Liver (tissue), 9 donors: ENCODE data around the gene CCNB1IP1. TPM values are rescaled to one million over a fixed set of nuclear protein-coding genes. Genes with fewer than 3 reads are reported as not detected.

Experiments used
- DNase-seq: peaks from one replicate; pipeline ENCODE4 v3.0.0-alpha.2; 2017; ENCODE audit warnings: low spot score
- H3K27ac ChIP-seq, 2 donors: one replicate each; pipeline ENCODE4 v1.7.0; 2013; ENCODE audit warnings: inconsistent platforms in 2 of 2, low read length in 2 of 2, control low read depth in 1 of 2, low read depth in 1 of 2, mild to moderate bottlenecking in 1 of 2
- H3K27me3 ChIP-seq, 4 donors: one replicate each; pipeline versions ENCODE4 v1.6.1 to v1.7.0; 2013; ENCODE audit warnings: low read length in 3 of 4, inconsistent platforms in 1 of 4, mild to moderate bottlenecking in 1 of 4, moderate library complexity in 1 of 4; ENCODE audit not compliant: control insufficient read depth in 4 of 4, insufficient read depth in 4 of 4
- H3K36me3 ChIP-seq, 4 donors: one replicate each; pipeline versions ENCODE4 v1.6.1 to v1.7.0; 2013; ENCODE audit warnings: low read length in 3 of 4, mild to moderate bottlenecking in 3 of 4, low read depth in 1 of 4, moderate library complexity in 1 of 4; ENCODE audit not compliant: control insufficient read depth in 4 of 4, insufficient read depth in 3 of 4
- H3K4me1 ChIP-seq, 4 donors: one replicate each; pipeline versions ENCODE4 v1.6.1 to v1.7.0; 2013; ENCODE audit warnings: low read length in 3 of 4, mild to moderate bottlenecking in 3 of 4, moderate library complexity in 1 of 4; ENCODE audit not compliant: control insufficient read depth in 4 of 4, insufficient read depth in 4 of 4
- H3K4me3 ChIP-seq, 3 donors: one replicate each; pipeline versions ENCODE4 v1.6.1 to v1.7.0; 2013; ENCODE audit warnings: low read length in 3 of 3, control low read depth in 1 of 3, low read depth in 1 of 3, mild to moderate bottlenecking in 1 of 3
- H3K9ac ChIP-seq, 2 donors: one replicate each; pipeline ENCODE4 v1.7.0; 2013; ENCODE audit warnings: low read length in 2 of 2, mild to moderate bottlenecking in 2 of 2, moderate library complexity in 2 of 2, control low read depth in 1 of 2, low read depth in 1 of 2
- H3K9me3 ChIP-seq, 4 donors: one replicate each; pipeline versions ENCODE4 v1.6.1 to v1.7.0; 2013; ENCODE audit warnings: low read length in 3 of 4; ENCODE audit not compliant: control insufficient read depth in 4 of 4
- ATF3 ChIP-seq: IDR thresholded peaks from 2 replicates; pipeline ENCODE4 v1.6.1; 2016; ENCODE audit warnings: antibody characterized with exemption
- EGR1 ChIP-seq, 2 donors: IDR thresholded peaks; 2 replicates each; pipeline ENCODE4 v1.6.1; 2016 to 2018; ENCODE audit warnings: antibody characterized with exemption in 2 of 2, low read depth in 2 of 2
- FOXA1 ChIP-seq: IDR thresholded peaks from 2 replicates; pipeline ENCODE4 v1.6.1; 2016; ENCODE audit warnings: antibody characterized with exemption
- FOXA2 ChIP-seq: IDR thresholded peaks from 2 replicates; pipeline ENCODE4 v1.6.1; 2016; ENCODE audit warnings: antibody characterized with exemption
- GABPA ChIP-seq, 2 donors: IDR thresholded peaks in 1 of 2; conservative IDR thresholded peaks in 1 of 2; 2 replicates each; pipeline ENCODE4 v1.6.1; 2016; ENCODE audit warnings: antibody characterized with exemption in 2 of 2, mild to moderate bottlenecking in 1 of 2, moderate library complexity in 1 of 2
- HNF4A ChIP-seq, 2 donors: conservative IDR thresholded peaks; 2 replicates each; pipeline ENCODE4 v1.6.1; 2016; ENCODE audit warnings: antibody characterized with exemption in 2 of 2, mild to moderate bottlenecking in 2 of 2
- HNF4G ChIP-seq: IDR thresholded peaks from 2 replicates; pipeline ENCODE4 v1.6.1; 2016; ENCODE audit warnings: antibody characterized with exemption
- MAX ChIP-seq: IDR thresholded peaks from 2 replicates; pipeline ENCODE4 v1.6.1; 2016; ENCODE audit warnings: antibody characterized with exemption
- NR2F2 ChIP-seq: IDR thresholded peaks from 2 replicates; pipeline ENCODE4 v1.6.1; 2016; ENCODE audit warnings: antibody characterized with exemption
- RAD21 ChIP-seq, 2 donors: IDR thresholded peaks; 2 replicates each; pipeline ENCODE4 v1.6.1; 2016; ENCODE audit warnings: antibody characterized with exemption in 2 of 2, mild to moderate bottlenecking in 2 of 2
- RXRA ChIP-seq, 2 donors: IDR thresholded peaks; 2 replicates each; pipeline ENCODE4 v1.6.1; 2017 to 2018; ENCODE audit warnings: antibody characterized with exemption in 2 of 2, mild to moderate bottlenecking in 1 of 2
- SP1 ChIP-seq: IDR thresholded peaks from 2 replicates; pipeline ENCODE4 v1.6.1; 2018; ENCODE audit warnings: antibody characterized with exemption, mild to moderate bottlenecking
- TAF1 ChIP-seq: conservative IDR thresholded peaks from 2 replicates; pipeline ENCODE4 v1.6.1; 2016; ENCODE audit warnings: antibody characterized with exemption, mild to moderate bottlenecking
- YY1 ChIP-seq: IDR thresholded peaks from 2 replicates; pipeline ENCODE4 v1.6.1; 2016; ENCODE audit warnings: antibody characterized with exemption, mild to moderate bottlenecking
- ZBTB33 ChIP-seq: IDR thresholded peaks from 2 replicates; pipeline ENCODE4 v1.6.1; 2016; ENCODE audit warnings: antibody characterized with exemption
- WGBS: extraction: QIAGEN DNeasy Blood & Tissue Kit; methylation state at CpG from one replicate; pipeline ENCODE4 v1.1.7; 2013; 5-methylcytosine and 5-hydroxymethylcytosine counted together
- polyA plus RNA-seq, 2 donors: library from polyadenylated mRNA; stranded (reverse) in 1 of 2; unstranded in 1 of 2; fragments of 200-250 nt in 1 of 2; fragments of >200 nt in 1 of 2; fragmentation: Nextera tagmentation in 1 of 2; extraction: Ambion mirVana in 1 of 2; gene quantifications; one replicate each; pipeline versions ENCODE4 v1.2.1 to v1.2.3, GENCODE V29; 2013 to 2015
- total RNA-seq, 2 donors: library from RNA; depleted of rRNA; stranded (reverse); fragments of >200 nt; gene quantifications; one replicate each; pipeline ENCODE4 v1.2.3, GENCODE V29; 2014
- TF ChIP-seq, protein P1 (sequence below): IDR thresholded peaks from 2 replicates; pipeline ENCODE4 v1.6.1; 2016; ENCODE audit warnings: antibody characterized with exemption, mild to moderate bottlenecking
- TF ChIP-seq, protein P2 (sequence below): fragments of 150-350 bp; IDR thresholded peaks from 2 replicates; pipeline ENCODE4 v1.5.1; 2017; ENCODE audit warnings: improper control_type of control experiment, low read depth, low read length; ENCODE audit not compliant: missing input control
- donor health status: healthy.
- donor health status: healthy.
- donor health status: healthy.
- donor health status: healthy.
- donor health status: healthy.

Gene CCNB1IP1
- total and polyA plus RNA-seq, 4 donors: 14.5 to 31.0 (median 15.7) TPM

- Histone ChIP-seq H3K27ac (no peak overlapping the region), H3K4me1 (peaks cover 0 to 3% (median 0%) of the 10 kb centered on the region in 4 donors), H3K36me3 (peaks cover 27 to 84% (median 65%) of the 10 kb centered on the region in 4 donors), H3K27me3 (no peaks in the 10 kb centered on the region), H3K9me3 (no peaks in the 10 kb centered on the region), H3K4me3 (no peak overlapping the region), H3K9ac (no peak overlapping the region)
- no peak for TF ChIP-seq HNF4G
- TF ChIP-seq HNF4A (conservative IDR thresholded peaks at IDR 0.05): no peak
- TF ChIP-seq, protein P1, sequence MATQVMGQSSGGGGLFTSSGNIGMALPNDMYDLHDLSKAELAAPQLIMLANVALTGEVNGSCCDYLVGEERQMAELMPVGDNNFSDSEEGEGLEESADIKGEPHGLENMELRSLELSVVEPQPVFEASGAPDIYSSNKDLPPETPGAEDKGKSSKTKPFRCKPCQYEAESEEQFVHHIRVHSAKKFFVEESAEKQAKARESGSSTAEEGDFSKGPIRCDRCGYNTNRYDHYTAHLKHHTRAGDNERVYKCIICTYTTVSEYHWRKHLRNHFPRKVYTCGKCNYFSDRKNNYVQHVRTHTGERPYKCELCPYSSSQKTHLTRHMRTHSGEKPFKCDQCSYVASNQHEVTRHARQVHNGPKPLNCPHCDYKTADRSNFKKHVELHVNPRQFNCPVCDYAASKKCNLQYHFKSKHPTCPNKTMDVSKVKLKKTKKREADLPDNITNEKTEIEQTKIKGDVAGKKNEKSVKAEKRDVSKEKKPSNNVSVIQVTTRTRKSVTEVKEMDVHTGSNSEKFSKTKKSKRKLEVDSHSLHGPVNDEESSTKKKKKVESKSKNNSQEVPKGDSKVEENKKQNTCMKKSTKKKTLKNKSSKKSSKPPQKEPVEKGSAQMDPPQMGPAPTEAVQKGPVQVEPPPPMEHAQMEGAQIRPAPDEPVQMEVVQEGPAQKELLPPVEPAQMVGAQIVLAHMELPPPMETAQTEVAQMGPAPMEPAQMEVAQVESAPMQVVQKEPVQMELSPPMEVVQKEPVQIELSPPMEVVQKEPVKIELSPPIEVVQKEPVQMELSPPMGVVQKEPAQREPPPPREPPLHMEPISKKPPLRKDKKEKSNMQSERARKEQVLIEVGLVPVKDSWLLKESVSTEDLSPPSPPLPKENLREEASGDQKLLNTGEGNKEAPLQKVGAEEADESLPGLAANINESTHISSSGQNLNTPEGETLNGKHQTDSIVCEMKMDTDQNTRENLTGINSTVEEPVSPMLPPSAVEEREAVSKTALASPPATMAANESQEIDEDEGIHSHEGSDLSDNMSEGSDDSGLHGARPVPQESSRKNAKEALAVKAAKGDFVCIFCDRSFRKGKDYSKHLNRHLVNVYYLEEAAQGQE: no peak
- no peak for TF ChIP-seq ZBTB33
- no peak for TF ChIP-seq RXRA (IDR thresholded peaks at IDR 0.05)
- TF ChIP-seq ATF3: no peak
- no peak for TF ChIP-seq NR2F2
- TF ChIP-seq MAX: no peak
- TF ChIP-seq, protein P2, sequence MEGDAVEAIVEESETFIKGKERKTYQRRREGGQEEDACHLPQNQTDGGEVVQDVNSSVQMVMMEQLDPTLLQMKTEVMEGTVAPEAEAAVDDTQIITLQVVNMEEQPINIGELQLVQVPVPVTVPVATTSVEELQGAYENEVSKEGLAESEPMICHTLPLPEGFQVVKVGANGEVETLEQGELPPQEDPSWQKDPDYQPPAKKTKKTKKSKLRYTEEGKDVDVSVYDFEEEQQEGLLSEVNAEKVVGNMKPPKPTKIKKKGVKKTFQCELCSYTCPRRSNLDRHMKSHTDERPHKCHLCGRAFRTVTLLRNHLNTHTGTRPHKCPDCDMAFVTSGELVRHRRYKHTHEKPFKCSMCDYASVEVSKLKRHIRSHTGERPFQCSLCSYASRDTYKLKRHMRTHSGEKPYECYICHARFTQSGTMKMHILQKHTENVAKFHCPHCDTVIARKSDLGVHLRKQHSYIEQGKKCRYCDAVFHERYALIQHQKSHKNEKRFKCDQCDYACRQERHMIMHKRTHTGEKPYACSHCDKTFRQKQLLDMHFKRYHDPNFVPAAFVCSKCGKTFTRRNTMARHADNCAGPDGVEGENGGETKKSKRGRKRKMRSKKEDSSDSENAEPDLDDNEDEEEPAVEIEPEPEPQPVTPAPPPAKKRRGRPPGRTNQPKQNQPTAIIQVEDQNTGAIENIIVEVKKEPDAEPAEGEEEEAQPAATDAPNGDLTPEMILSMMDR: no peak
- TF ChIP-seq FOXA2: no peak
- no peak for TF ChIP-seq FOXA1
- TF ChIP-seq TAF1: no peak
- TF ChIP-seq YY1: no peak
- no peak for TF ChIP-seq SP1
- DNase-seq: no peak
- 96% methylated on average over 12 of the region's 12 CpGs for WGBS
Measured at GRCh38 chr14:20382526-20382925, 49.4 kb upstream of the CCNB1IP1 start.

DNA sequence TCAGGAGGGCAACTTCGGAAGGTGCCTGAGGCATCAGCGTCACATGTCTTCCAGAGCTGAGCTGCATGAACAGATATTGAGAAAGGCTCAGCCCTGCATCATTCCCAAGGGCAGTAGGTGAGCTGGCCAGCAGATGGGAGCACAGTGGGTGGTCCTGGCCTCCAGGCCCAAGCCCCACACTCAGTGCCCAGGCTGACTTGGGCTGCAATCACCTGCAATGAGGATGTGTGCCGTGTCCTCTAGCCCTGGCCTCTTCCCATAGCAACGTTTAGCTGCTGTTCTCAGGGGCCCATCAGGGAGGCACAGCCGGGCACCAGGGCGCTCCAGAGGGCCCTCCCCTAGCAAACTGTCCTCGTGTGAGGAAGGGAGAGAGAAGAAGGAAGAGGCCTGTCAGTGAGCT, 48.3 kb upstream of the CCNB1IP1 start:
- Histone ChIP-seq H3K27me3 (no peaks in the 10 kb centered on the region), H3K36me3 (peaks cover 26 to 90% (median 60%) of the 10 kb centered on the region in 4 donors), H3K9ac (no peak overlapping the region), H3K4me3 (no peak overlapping the region), H3K27ac (no peak overlapping the region), H3K4me1 (peaks cover 0 to 6% (median 3%) of the 10 kb centered on the region in 4 donors), H3K9me3 (no peaks in the 10 kb centered on the region)
- 91% methylated on average over 7 of the region's 7 CpGs for WGBS
- DNase-seq: no peak
- TF ChIP-seq TAF1: no peak
- TF ChIP-seq FOXA1: no peak
- no peak for TF ChIP-seq SP1
- TF ChIP-seq ATF3: no peak
- TF ChIP-seq EGR1 (IDR thresholded peaks at IDR 0.05; ENCODE audit: low read depth in 2 of 2): no peak
- TF ChIP-seq FOXA2: no peak
- TF ChIP-seq, protein P2: no peak
- no peak for TF ChIP-seq RAD21 (IDR thresholded peaks at IDR 0.05)
- no peak for TF ChIP-seq HNF4G
- no peak for TF ChIP-seq RXRA (IDR thresholded peaks at IDR 0.05)
- no peak for TF ChIP-seq ZBTB33
- TF ChIP-seq GABPA (IDR thresholded peaks at IDR 0.05 in 1 of 2, conservative IDR thresholded peaks at IDR 0.05 in 1 of 2): no peak
- no peak for TF ChIP-seq MAX
